GM18499 (cell line): Measurements from ENCODE around the gene MPV17.
"Not testable (repeated sequence)": the region's sequence is repeated elsewhere in the genome, so short reads cannot be mapped to it uniquely, and the experiment has no call there.

Source experiments
- ATAC-seq: cut with Tn5 transposase; IDR thresholded peaks from one replicate; pipeline ENCODE4 v1.9.1; 2021; ENCODE audit warnings: moderate number of reproducible peaks; ENCODE audit not compliant: insufficient read depth, unreplicated experiment

The MPV17 gene

DNA sequence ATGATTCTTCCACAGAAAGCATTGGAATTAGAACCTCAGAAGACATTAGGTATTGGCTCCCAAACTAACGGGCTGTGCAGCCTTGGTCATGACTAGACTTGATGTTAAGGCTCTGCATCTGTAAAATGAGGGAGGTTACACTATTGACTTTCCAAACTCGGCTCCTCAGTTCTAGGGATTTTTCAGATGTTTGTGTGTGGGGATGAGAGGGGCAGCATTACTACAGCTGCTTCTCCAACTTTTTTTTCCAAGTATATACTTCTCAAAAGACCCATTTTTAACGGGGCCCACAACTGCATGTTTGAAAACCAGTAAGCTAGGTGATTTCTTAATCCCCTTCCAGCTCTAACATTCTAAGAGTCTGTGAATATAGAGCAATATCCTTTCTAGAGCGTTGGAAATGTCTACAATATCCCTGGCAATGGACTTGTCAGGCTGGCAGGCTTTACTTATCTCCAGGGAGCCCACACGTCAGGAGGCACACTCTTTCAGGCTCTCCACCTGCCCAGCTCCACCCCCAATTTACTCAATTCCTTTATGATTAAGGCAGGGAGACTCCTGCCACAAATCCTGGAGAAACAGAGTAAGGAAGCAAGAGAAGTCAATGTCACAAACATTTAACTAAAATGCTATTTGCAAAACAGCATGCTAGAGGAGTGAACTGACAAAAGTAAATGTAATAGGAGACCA lies 844 bp upstream of the MPV17 start:
- ATAC-seq: no peak

- ATAC-seq: no peak
These were observed 564 bp downstream of the MPV17 start for GRCh38 chr2:27322301-27322765.

DNA sequence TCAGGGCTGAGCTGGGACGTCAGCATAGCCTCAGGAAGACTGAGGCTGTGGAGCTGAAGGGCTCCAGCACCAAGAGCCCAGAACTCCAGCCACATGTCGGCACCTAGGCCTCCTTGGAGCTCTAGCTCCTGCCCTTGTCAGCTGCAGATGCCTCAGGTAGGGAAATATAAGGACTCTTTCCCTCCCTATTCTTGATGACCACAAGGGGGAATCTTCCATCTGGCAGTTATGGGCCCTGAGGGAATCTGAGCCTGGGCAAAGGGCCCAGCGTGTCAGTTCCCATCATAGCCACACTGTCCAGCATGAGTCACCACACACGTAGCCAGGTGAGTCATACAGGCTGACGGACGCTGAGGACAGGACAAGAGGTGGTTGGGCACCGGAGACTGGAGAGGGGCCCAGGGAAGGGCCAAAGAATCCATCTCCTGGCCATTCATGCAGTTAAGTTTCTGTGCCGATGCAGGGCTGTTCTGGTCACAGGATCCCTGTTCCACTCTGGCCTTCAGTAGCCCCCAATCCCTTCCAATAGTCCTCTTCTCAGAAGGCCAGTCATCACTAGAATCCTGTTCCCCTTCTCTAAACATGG lies 1.8 kb downstream of the MPV17 start:
- no peak for ATAC-seq

- ATAC-seq: not testable (repeated sequence)
These were observed 3.1 kb downstream of the MPV17 start for GRCh38 chr2:27319839-27320238.

DNA sequence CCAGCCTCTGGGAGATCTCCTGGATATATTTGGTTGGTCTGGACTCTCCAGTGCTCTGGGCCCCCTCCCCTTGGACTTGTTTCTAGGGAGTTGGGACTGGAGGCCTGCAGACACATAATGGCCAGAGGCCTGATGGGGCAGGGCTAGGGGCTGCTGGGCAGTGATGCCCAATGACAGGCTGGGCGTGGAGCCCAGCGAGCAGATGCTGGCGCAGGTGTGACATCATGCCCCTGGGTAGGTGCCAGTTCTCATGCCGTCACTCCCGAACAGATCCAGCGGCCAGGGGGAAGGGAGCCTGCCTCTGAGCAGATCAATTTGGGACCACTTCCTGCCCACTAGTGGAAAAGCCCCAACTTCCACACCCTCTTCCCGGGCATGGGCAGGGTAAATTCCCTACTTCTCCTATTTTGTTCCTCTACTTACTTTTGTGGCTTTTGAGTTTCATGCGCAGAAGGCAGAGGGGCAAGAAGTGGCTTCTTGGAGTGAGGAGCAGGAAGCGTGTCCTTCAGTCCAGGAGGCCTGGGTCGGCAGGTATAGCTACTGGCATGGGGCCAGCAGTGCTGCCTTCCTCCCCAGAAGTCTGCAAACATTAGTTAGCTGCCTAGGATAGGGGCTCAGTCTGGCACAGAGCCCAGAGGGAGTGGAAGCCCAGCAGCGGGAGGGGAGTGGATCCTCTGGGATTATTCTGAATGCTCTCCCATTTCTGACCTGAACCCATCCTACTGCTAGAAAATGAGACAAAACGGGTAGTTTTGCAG lies 6.1 kb downstream of the MPV17 start:
- no peak for ATAC-seq

GRCh38 chr2:27315122-27315521 lies 7.8 kb downstream of the MPV17 start:
- no peak for ATAC-seq

GRCh38 chr2:27314709-27315108 lies 8.2 kb downstream of the MPV17 start:
- no peak for ATAC-seq

- ATAC-seq: no peak
These were observed 8.8 kb downstream of the MPV17 start for GRCh38 chr2:27313882-27314645.

GRCh38 chr2:27312152-27312551 lies 10.7 kb downstream of the MPV17 start:
- no peak for ATAC-seq

DNA sequence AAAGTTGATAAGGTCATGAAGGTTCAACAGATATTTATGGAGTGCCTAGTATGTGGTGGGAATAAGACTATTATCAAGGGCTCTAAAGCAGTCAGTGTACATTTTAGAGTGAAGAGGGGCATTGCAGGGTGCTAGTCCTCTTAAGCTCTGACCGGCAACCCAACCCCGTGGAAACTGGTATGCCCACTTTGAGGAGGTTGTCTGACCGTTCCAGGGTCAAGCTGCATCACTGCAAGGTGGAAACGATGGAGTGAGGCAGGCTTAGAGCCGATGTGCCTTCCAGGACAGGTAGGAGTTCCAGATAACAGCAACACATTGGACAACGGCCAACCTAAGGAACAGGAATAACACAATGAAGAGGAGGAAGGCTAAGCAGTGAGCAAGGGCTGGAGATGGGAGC lies 13.2 kb downstream of the MPV17 start:
- ATAC-seq: no peak

GRCh38 chr2:27308359-27308881 lies 14.5 kb downstream of the MPV17 start, which contains the start of gene UCN:
TSS of gene UCN (minus strand) at chr2:27308445. CDS start at chr2:27307895, 550 bp downstream.
- ATAC-seq: no peak

DNA sequence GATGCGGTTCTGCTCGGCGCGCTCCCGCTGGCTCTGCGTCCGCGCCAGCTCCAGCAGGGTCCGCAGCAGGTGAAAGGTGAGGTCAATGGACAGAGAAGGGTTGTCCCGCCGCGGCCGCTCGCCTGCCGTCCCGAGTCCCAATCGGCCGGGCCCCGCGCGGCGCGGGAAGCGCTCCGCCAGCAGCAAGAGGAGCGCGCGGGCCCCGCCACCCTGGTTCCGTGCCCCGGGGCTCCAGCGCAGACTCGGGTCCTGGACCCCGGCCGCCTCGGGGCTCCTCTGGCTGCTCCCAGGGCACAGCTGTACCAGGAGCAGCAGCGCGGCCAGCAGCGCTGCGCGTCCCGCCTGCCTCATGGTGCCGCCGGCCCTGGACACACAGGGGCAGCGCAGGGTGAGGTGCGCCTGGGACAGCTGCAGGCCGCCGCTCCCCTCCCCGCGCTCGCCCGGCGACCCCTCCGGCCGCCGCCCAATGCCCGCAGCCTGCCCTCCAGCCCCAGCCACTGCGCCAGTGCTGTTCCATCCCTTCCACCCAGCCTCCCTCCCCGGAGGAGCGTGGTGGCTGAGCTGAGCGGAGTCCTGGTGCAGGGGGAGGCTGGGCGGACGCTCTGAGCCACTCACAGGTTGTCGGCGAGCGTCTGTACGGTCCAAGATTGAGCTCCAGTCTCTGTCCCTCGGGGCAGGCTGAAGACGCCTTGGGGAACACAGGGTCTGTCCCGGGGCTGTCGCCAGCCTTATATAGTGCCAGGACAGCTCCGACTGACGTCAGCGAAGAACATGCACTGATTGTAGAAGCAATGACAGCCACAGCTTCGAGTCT lies 15.1 kb downstream of the MPV17 start:
- ATAC-seq: no peak

DNA sequence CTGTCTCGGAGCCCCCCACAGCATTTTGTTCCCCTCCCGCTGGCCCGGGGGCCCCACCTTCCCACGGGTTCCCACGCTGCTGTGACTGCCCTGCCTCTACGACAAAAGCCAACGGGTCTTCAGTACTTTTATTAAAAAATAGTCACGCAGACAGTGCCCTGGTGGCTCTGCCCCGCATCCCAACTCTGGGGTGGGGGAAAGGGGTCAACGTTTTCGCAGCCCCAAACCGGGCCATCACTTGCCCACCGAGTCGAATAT lies 15.7 kb downstream of the MPV17 start:
- no peak for ATAC-seq

- ATAC-seq: no peak
These were observed 16.2 kb downstream of the MPV17 start for GRCh38 chr2:27306573-27307286.

- no peak for ATAC-seq
These were observed 16.8 kb downstream of the MPV17 start for GRCh38 chr2:27306136-27306535.

- no peak for ATAC-seq
These were observed 17.4 kb downstream of the MPV17 start for GRCh38 chr2:27305516-27305915.

DNA sequence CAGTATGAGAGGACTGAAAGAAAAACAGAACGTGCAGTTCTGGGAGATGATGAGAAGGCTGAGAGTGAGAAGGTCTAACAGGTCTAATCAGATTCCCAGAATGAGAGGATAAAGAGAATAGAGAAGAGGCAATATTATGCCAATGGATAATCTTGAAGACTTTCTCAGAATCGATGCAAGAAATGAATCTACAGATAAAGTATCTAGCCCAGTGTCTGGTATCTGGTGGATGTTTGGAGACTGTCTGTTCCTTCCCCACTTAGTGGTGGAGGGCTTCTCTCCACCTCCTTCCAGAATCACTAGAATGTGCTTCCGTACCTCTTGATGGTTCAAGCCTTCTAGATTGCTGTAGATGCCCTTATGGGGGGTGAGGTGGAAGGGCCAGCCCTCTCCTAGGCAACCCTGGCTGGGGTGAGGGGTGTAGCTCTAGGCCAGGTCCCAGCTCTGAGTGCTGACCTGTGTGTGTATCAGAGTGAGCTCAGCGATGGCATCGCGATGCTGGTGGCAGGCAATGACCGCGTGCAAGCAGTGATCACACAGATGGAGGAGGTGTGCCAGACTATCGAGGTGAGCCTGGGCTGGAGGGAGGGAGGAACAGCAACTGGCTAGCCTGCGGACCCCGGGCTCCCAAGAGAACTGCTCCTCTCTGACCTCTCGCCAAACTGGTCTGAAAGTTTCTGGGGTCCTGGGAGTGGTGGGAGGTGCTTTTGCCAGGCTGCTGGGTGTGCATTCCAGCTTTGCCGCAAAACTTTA lies 18.2 kb downstream of the MPV17 start:
- no peak for ATAC-seq
